Stomach (tissue), 9 donors: ENCODE measurements around the gene RGS10. TPM values are rescaled to one million over a fixed set of nuclear protein-coding genes. Genes with fewer than 3 reads are reported as not detected.

Source experiments
- DNase-seq, 2 donors: peaks; one replicate each; pipeline versions ENCODE4 v3.0.0 to v3.0.0-alpha.2; 2013 to 2019
- H3K27ac ChIP-seq, 5 donors: fragments of 200-600 bp in 4 of 5; sonication (generic) in 4 of 5; one replicate each; pipeline ENCODE4 v1.5.1; 2013 to 2019; ENCODE audit warnings: mild to moderate bottlenecking in 1 of 5, moderate library complexity in 1 of 5
- H3K27me3 ChIP-seq, 3 donors: fragments of 200-600 bp; sonication (generic); one replicate each; pipeline ENCODE4 v1.5.1; 2017 to 2019; ENCODE audit warnings: mixed run types in 1 of 3
- H3K36me3 ChIP-seq, 4 donors: fragments of 200-600 bp; sonication (generic); 1 replicate in 3 of 4; 2 replicates in 1 of 4; pipeline ENCODE4 v1.5.1; 2016 to 2019
- H3K4me1 ChIP-seq, 4 donors: fragments of 200-600 bp; sonication (generic); one replicate each; pipeline ENCODE4 v1.5.1; 2016 to 2019
- H3K4me3 ChIP-seq, 4 donors: fragments of 200-600 bp; sonication (generic) in 3 of 4; one replicate each; pipeline ENCODE4 v1.5.1; 2016 to 2019; ENCODE audit warnings: mild to moderate bottlenecking in 1 of 4
- H3K9me3 ChIP-seq, 4 donors: fragments of 200-600 bp; sonication (generic); one replicate each; pipeline ENCODE4 v1.5.1; 2016 to 2019
- CTCF ChIP-seq, 7 experiments: fragments of 450-650 bp in 4 of 7; fragments of 200-600 bp in 3 of 7; sonication (generic) in 3 of 7; IDR thresholded peaks; one replicate each; pipeline ENCODE4 v1.5.1; 2016 to 2019; ENCODE audit warnings: antibody characterized with exemption in 7 of 7, control low read depth in 2 of 7, mild to moderate bottlenecking in 1 of 7
- EP300 ChIP-seq: sonication (generic); formaldehyde crosslinking; IDR thresholded peaks from one replicate; pipeline ENCODE4 v1.6.1; 2017; ENCODE audit warnings: antibody characterized with exemption
- POLR2A ChIP-seq, 4 donors: fragments of 450-650 bp; IDR thresholded peaks; one replicate each; pipeline ENCODE4 v1.6.1; 2016; ENCODE audit warnings: antibody characterized with exemption in 4 of 4, control low read depth in 2 of 4, mild to moderate bottlenecking in 1 of 4, moderate library complexity in 1 of 4
- POLR2AphosphoS5 ChIP-seq, 3 donors: sonication (generic); formaldehyde crosslinking; IDR thresholded peaks; one replicate each; pipeline ENCODE4 v1.6.1; 2016; ENCODE audit warnings: antibody characterized with exemption in 3 of 3
- WGBS, 5 donors: extraction: QIAGEN DNeasy Blood & Tissue Kit in 3 of 5; methylation state at CpG; one replicate each; pipeline versions ENCODE4 v1.1.5 to v1.1.7; 2013 to 2018; 5-methylcytosine and 5-hydroxymethylcytosine counted together
- intact Hi-C: fragments of 100-400 bp; cut with DNase I; formaldehyde crosslinking; loops from one replicate; pipeline ENCODE4 v1.15.1; 2023; ENCODE audit warnings: low total_unique reads
- polyA plus RNA-seq, 3 donors: library from polyadenylated mRNA; stranded (reverse); fragments of 200-250 nt; gene quantifications; one replicate each; pipeline ENCODE4 v1.2.3, GENCODE V29; 2013
- total RNA-seq, 5 donors: library from RNA; depleted of rRNA; stranded (reverse); fragments of >200 nt; gene quantifications; one replicate each; pipeline versions ENCODE4 v1.1.0 to v1.2.3, GENCODE V29; 2014 to 2016
- donor health status: healthy with polysubstance abuse.
- donor health status: Bipolar disorder and iron deficiency.
- donor health status: healthy.

RGS10 gene
- total and polyA plus RNA-seq, 8 donors: 12.3 to 177 (median 47.7) TPM; not detected in 1

GRCh38 chr10:119474606-119475005 lies 67.9 kb downstream of the RGS10 start:
- no peak for TF ChIP-seq POLR2A (IDR thresholded peaks at IDR 0.05)
- no peak for TF ChIP-seq EP300
- no peak for TF ChIP-seq POLR2AphosphoS5 (IDR thresholded peaks at IDR 0.05)
- no peak for TF ChIP-seq CTCF (IDR thresholded peaks at IDR 0.05)
- Histone ChIP-seq H3K27me3 (no peaks in the 10 kb centered on the region), H3K36me3 (no peaks in the 10 kb centered on the region), H3K4me1 (peaks cover 0 to 16% (median 3%) of the 10 kb centered on the region in 4 donors), H3K27ac (no peak overlapping the region), H3K4me3 (no peak overlapping the region), H3K9me3 (no peaks in the 10 kb centered on the region)
- WGBS, 5 donors: 80 to 92% (median 91%) methylated on average over 10 of the region's 10 CpGs
- intact Hi-C loops: no loop called here
- DNase-seq: no peak

- Histone ChIP-seq H3K36me3 (no peaks in the 10 kb centered on the region), H3K4me1 (peaks cover 0 to 7% (median under 1%) of the 10 kb centered on the region in 4 donors), H3K9me3 (no peaks in the 10 kb centered on the region), H3K27me3 (no peaks in the 10 kb centered on the region), H3K4me3 (no peak overlapping the region), H3K27ac (no peak overlapping the region)
- no peak for DNase-seq
- intact Hi-C loops: no loop called here
- TF ChIP-seq CTCF (IDR thresholded peaks at IDR 0.05) (no peak), POLR2A (IDR thresholded peaks at IDR 0.05) (no peak), EP300 (no peak), POLR2AphosphoS5 (IDR thresholded peaks at IDR 0.05) (no peak)
- 82 to 100% (median 94%) methylated on average over 4 of the region's 4 CpGs for WGBS, 5 donors
Measured at GRCh38 chr10:119473771-119474170, 68.7 kb downstream of the RGS10 start.

GRCh38 chr10:119470920-119471702 lies 71.4 kb downstream of the RGS10 start:
- H3K4me1 ChIP-seq: no peaks in the 10 kb centered on the region
- H3K4me3 ChIP-seq: no peak overlapping the region
- intact Hi-C loops: no loop called here
- 74 to 86% (median 80%) methylated on average over 3 of the region's 3 CpGs for WGBS, 5 donors
- no peak for DNase-seq
- TF ChIP-seq POLR2A (IDR thresholded peaks at IDR 0.05): no peak
- no peak for TF ChIP-seq CTCF (IDR thresholded peaks at IDR 0.05)
- H3K27me3 ChIP-seq: no peaks in the 10 kb centered on the region
- no peaks in the 10 kb centered on the region for H3K36me3 ChIP-seq
- H3K27ac ChIP-seq: no peak overlapping the region
- no peaks in the 10 kb centered on the region for H3K9me3 ChIP-seq

GRCh38 chr10:119469846-119470245 lies 72.7 kb downstream of the RGS10 start:
- no peak for DNase-seq
- no peaks in the 10 kb centered on the region for H3K36me3 ChIP-seq
- no peak overlapping the region for H3K27ac ChIP-seq
- no peak for TF ChIP-seq POLR2A (IDR thresholded peaks at IDR 0.05)
- no peak for TF ChIP-seq CTCF (IDR thresholded peaks at IDR 0.05)
- no peak for TF ChIP-seq EP300
- TF ChIP-seq POLR2AphosphoS5 (IDR thresholded peaks at IDR 0.05): no peak
- no peak overlapping the region for H3K4me3 ChIP-seq
- H3K27me3 ChIP-seq: no peaks in the 10 kb centered on the region
- intact Hi-C loops: no loop called here
- no peaks in the 10 kb centered on the region for H3K4me1 ChIP-seq
- 37 to 53% (median 43%) methylated on average over 7 of the region's 7 CpGs for WGBS, 5 donors
- no peaks in the 10 kb centered on the region for H3K9me3 ChIP-seq
